GM23338 (cell line): ENCODE data around the gene CDKL1. TPM values are rescaled to one million over a fixed set of nuclear protein-coding genes. Genes with fewer than 3 reads are reported as not detected.

Experiments
- ATAC-seq: fragments of 200-7000 bp; cut with Tn5 transposase; 3 replicates; pipeline ENCODE4 v1.9.1; 2020
- DNase-seq: peaks from one replicate; pipeline ENCODE4 v3.0.0-alpha.2; 2015; ENCODE audit warnings: low spot score
- H2AFZ ChIP-seq: fragments of 200-600 bp; sonication (generic); 2 replicates; pipeline ENCODE4 v1.8.0; 2016; ENCODE audit warnings: antibody characterized with exemption, mild to moderate bottlenecking, moderate library complexity
- H3F3A ChIP-seq: fragments of 200-600 bp; sonication (generic); replicated peaks from 2 replicates; pipeline ENCODE4 v1.8.0; 2017; ENCODE audit warnings: antibody characterized with exemption, mixed run types, low read depth
- H3K27ac ChIP-seq: fragments of 200-600 bp; sonication (generic); 2 replicates; pipeline ENCODE4 v1.6.1; 2016; ENCODE audit warnings: low read depth
- H3K27me3 ChIP-seq: fragments of 200-600 bp; sonication (generic); 2 replicates; pipeline ENCODE4 v1.8.0; 2016; ENCODE audit warnings: mild to moderate bottlenecking, mixed run types, moderate library complexity; ENCODE audit not compliant: insufficient read depth
- H3K36me3 ChIP-seq: fragments of 200-600 bp; sonication (generic); 2 replicates; pipeline ENCODE4 v1.8.0; 2016; ENCODE audit warnings: mild to moderate bottlenecking; ENCODE audit not compliant: insufficient read depth
- H3K4me1 ChIP-seq: fragments of 200-600 bp; sonication (generic); 2 replicates; pipeline ENCODE4 v1.8.0; 2016; ENCODE audit warnings: mild to moderate bottlenecking, moderate library complexity; ENCODE audit not compliant: insufficient read depth
- H3K4me2 ChIP-seq: fragments of 200-600 bp; sonication (generic); 2 replicates; pipeline ENCODE4 v1.7.1; 2017; ENCODE audit warnings: mixed run types
- H3K4me3 ChIP-seq: fragments of 200-600 bp; sonication (generic); 2 replicates; pipeline ENCODE4 v1.6.1; 2016; ENCODE audit warnings: mixed run types
- H3K79me2 ChIP-seq: fragments of 200-600 bp; sonication (generic); replicated peaks from 2 replicates; pipeline ENCODE4 v1.8.0; 2017; ENCODE audit warnings: mild to moderate bottlenecking; ENCODE audit not compliant: insufficient read depth
- H3K9me2 ChIP-seq: fragments of 200-600 bp; sonication (generic); 2 replicates; pipeline ENCODE4 v1.8.0; 2017; ENCODE audit not compliant: insufficient read depth
- H4K20me1 ChIP-seq: fragments of 200-600 bp; sonication (generic); replicated peaks from 2 replicates; pipeline ENCODE4 v1.8.0; 2017; ENCODE audit warnings: mild to moderate bottlenecking; ENCODE audit not compliant: insufficient read depth
- H3K27ac Mint-ChIP-seq: 2 replicates; pipeline ENCODE4 v1.8.0; 2020; ENCODE audit warnings: inconsistent platforms, mild to moderate bottlenecking, moderate library complexity, mixed read lengths
- H3K27me3 Mint-ChIP-seq: 3 replicates; pipeline ENCODE4 v1.8.0; 2022; ENCODE audit warnings: low read depth, mild to moderate bottlenecking, moderate library complexity, mixed read lengths, inconsistent platforms; ENCODE audit not compliant: insufficient read depth, poor library complexity
- H3K36me3 Mint-ChIP-seq: 3 replicates; pipeline ENCODE4 v1.8.0; 2021; ENCODE audit warnings: low read depth, mild to moderate bottlenecking, inconsistent platforms, moderate library complexity, mixed read lengths
- H3K4me1 Mint-ChIP-seq: 3 replicates; pipeline ENCODE4 v1.8.0; 2020; ENCODE audit warnings: mild to moderate bottlenecking, inconsistent platforms, mixed read lengths
- H3K4me3 Mint-ChIP-seq: 3 replicates; pipeline ENCODE4 v1.8.0; 2021; ENCODE audit warnings: moderate library complexity, mild to moderate bottlenecking, inconsistent platforms, mixed read lengths
- H3K9me3 Mint-ChIP-seq: 3 replicates; pipeline ENCODE4 v1.8.0; 2020; ENCODE audit warnings: moderate library complexity, mild to moderate bottlenecking, inconsistent platforms, mixed read lengths
- CREB1 ChIP-seq: fragments of 250-450 bp; sonication (Bioruptor Pico); IDR thresholded peaks from 2 replicates; pipeline ENCODE4 v1.5.0; 2020; ENCODE audit warnings: low read depth, mild to moderate bottlenecking, moderate library complexity
- EZH2 ChIP-seq: fragments of 200-600 bp; sonication (generic); IDR thresholded peaks from one replicate; pipeline ENCODE4 v1.8.0; 2017; ENCODE audit warnings: antibody characterized with exemption, mild to moderate bottlenecking, low read depth; ENCODE audit not compliant: unreplicated experiment
- EZH2phosphoT487 ChIP-seq: fragments of 200-600 bp; sonication (generic); IDR thresholded peaks from one replicate; pipeline ENCODE4 v1.8.1; 2018; ENCODE audit warnings: antibody characterized with exemption; ENCODE audit not compliant: unreplicated experiment
- JUNB ChIP-seq: IDR thresholded peaks from one replicate; pipeline ENCODE4 v1.6.1; 2016; ENCODE audit warnings: antibody characterized with exemption; ENCODE audit not compliant: unreplicated experiment
- NANOG ChIP-seq: IDR thresholded peaks from 2 replicates; pipeline ENCODE4 v1.6.1; 2016; ENCODE audit warnings: antibody characterized with exemption, borderline replicate concordance
- POLR2AphosphoS5 ChIP-seq: IDR thresholded peaks from 2 replicates; pipeline ENCODE4 v1.6.1; 2016; ENCODE audit warnings: antibody characterized with exemption, low read depth
- REST ChIP-seq: IDR thresholded peaks from one replicate; pipeline ENCODE4 v1.6.1; 2018; ENCODE audit warnings: antibody characterized with exemption; ENCODE audit not compliant: unreplicated experiment
- STAT1 ChIP-seq: IDR thresholded peaks from one replicate; pipeline ENCODE4 v1.6.1; 2016; ENCODE audit warnings: antibody characterized with exemption; ENCODE audit not compliant: unreplicated experiment
- ZNF114 ChIP-seq: fragments of 250-450 bp; sonication (Bioruptor Pico); IDR thresholded peaks from 2 replicates; pipeline ENCODE4 v1.5.0; 2020; ENCODE audit warnings: mild to moderate bottlenecking, moderate library complexity
- ZNF331 ChIP-seq: fragments of 250-450 bp; sonication (Bioruptor Pico); IDR thresholded peaks from 2 replicates; pipeline ENCODE4 v1.5.0; 2020; ENCODE audit warnings: low read depth, mild to moderate bottlenecking, moderate library complexity
- polyA plus RNA-seq: library from polyadenylated mRNA; unstranded; fragments of >200 nt; fragmentation: Nextera tagmentation; extraction: Ambion mirVana; gene quantifications from 2 replicates; pipeline ENCODE4 v1.2.1, GENCODE V29; 2016
- total RNA-seq: library from RNA; depleted of rRNA; stranded (reverse); fragments of >200 nt; shearing (Covaris generic); gene quantifications from 2 replicates; pipeline ENCODE4 v1.2.3, GENCODE V29; 2014
- TF ChIP-seq, protein P1 (sequence below): IDR thresholded peaks from 2 replicates; pipeline ENCODE4 v1.6.1; 2016; ENCODE audit warnings: antibody characterized with exemption
- TF ChIP-seq, protein P2 (sequence below), 2 experiments: fragments of 200-600 bp in 1 of 2; sonication (generic) in 1 of 2; conservative IDR thresholded peaks; 2 replicates each; pipeline versions ENCODE4 v1.5.1 to v1.6.1; 2016 to 2017; ENCODE audit warnings: antibody characterized with exemption in 2 of 2, low read depth in 2 of 2, mild to moderate bottlenecking in 2 of 2, moderate library complexity in 1 of 2
- TF ChIP-seq, protein P3 (sequence below): fragments of 250-450 bp; sonication (Bioruptor Pico); IDR thresholded peaks from 2 replicates; pipeline ENCODE4 v1.5.0; 2020; ENCODE audit warnings: mild to moderate bottlenecking, moderate library complexity

CDKL1 gene
- total and polyA plus RNA-seq, 2 experiments from 2014 or later, result 0.52 TPM

DNA sequence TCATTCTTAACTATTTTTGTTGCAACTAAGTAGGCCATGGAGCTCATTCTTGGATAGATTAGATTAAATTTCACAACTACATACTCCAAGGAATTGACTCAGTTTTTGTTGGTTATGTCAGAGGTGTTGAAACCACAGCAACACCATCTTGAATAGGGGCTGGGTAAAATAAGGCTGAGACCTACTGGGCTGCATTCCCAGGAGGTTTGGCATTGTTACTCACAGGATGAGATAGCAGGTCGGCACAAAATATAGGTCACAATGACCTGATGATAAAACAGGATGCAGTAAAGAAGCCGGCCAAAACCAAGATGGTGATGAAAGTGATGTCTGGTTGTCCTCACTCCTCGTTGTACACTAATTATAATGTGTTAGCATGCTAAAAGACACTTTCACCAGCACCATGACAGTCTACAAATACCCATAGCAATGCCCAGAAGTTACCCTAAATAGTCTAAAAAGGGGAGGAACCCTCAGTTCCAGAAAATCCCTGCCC lies 63.6 kb downstream of the CDKL1 start:
- no peaks in the 10 kb centered on the region for H3F3A ChIP-seq
- ATAC-seq, result no peak
- peak overlapping the region; percentile 51; the same call in 1 of the 2 replicates for H3K27ac ChIP-seq
- H2AFZ ChIP-seq, result no peak overlapping the region
- H3K9me3 Mint-ChIP-seq, result no peaks in the 10 kb centered on the region
- H3K9me2 ChIP-seq, result no peaks in the 10 kb centered on the region
- no peaks in the 10 kb centered on the region; the same call in 2 of the 3 replicates for H3K36me3 Mint-ChIP-seq
- H3K4me1 ChIP-seq, result peaks cover 26% of the 10 kb centered on the region
- H3K79me2 ChIP-seq, result no peaks in the 10 kb centered on the region
- H4K20me1 ChIP-seq, result no peaks in the 10 kb centered on the region
- DNase-seq, result peak; percentile 20
- H3K27ac Mint-ChIP-seq, result no peak overlapping the region
- peaks cover 4% of the 10 kb centered on the region for H3K27me3 Mint-ChIP-seq
- H3K4me2 ChIP-seq, result no peak overlapping the region
- H3K4me1 Mint-ChIP-seq, result peaks cover 28% of the 10 kb centered on the region
- H3K4me3 Mint-ChIP-seq, result no peak overlapping the region
- no peaks in the 10 kb centered on the region for H3K36me3 ChIP-seq
- H3K27me3 ChIP-seq, result no peaks in the 10 kb centered on the region
- H3K4me3 ChIP-seq, result no peak overlapping the region
- TF ChIP-seq EZH2phosphoT487, result no peak
- no peak for TF ChIP-seq CREB1 (CRISPR knock-in tag)
- TF ChIP-seq, protein P1, sequence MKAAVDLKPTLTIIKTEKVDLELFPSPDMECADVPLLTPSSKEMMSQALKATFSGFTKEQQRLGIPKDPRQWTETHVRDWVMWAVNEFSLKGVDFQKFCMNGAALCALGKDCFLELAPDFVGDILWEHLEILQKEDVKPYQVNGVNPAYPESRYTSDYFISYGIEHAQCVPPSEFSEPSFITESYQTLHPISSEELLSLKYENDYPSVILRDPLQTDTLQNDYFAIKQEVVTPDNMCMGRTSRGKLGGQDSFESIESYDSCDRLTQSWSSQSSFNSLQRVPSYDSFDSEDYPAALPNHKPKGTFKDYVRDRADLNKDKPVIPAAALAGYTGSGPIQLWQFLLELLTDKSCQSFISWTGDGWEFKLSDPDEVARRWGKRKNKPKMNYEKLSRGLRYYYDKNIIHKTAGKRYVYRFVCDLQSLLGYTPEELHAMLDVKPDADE, result no peak
- TF ChIP-seq STAT1, result no peak
- TF ChIP-seq, protein P2, sequence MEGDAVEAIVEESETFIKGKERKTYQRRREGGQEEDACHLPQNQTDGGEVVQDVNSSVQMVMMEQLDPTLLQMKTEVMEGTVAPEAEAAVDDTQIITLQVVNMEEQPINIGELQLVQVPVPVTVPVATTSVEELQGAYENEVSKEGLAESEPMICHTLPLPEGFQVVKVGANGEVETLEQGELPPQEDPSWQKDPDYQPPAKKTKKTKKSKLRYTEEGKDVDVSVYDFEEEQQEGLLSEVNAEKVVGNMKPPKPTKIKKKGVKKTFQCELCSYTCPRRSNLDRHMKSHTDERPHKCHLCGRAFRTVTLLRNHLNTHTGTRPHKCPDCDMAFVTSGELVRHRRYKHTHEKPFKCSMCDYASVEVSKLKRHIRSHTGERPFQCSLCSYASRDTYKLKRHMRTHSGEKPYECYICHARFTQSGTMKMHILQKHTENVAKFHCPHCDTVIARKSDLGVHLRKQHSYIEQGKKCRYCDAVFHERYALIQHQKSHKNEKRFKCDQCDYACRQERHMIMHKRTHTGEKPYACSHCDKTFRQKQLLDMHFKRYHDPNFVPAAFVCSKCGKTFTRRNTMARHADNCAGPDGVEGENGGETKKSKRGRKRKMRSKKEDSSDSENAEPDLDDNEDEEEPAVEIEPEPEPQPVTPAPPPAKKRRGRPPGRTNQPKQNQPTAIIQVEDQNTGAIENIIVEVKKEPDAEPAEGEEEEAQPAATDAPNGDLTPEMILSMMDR (conservative IDR thresholded peaks at IDR 0.05; ENCODE audit: low read depth in 2 of 2), result no peak
- no peak for TF ChIP-seq REST
- no peak for TF ChIP-seq EZH2
- TF ChIP-seq JUNB, result no peak
- TF ChIP-seq ZNF114 (CRISPR knock-in tag), result no peak
- no peak for TF ChIP-seq POLR2AphosphoS5
- TF ChIP-seq, protein P3, sequence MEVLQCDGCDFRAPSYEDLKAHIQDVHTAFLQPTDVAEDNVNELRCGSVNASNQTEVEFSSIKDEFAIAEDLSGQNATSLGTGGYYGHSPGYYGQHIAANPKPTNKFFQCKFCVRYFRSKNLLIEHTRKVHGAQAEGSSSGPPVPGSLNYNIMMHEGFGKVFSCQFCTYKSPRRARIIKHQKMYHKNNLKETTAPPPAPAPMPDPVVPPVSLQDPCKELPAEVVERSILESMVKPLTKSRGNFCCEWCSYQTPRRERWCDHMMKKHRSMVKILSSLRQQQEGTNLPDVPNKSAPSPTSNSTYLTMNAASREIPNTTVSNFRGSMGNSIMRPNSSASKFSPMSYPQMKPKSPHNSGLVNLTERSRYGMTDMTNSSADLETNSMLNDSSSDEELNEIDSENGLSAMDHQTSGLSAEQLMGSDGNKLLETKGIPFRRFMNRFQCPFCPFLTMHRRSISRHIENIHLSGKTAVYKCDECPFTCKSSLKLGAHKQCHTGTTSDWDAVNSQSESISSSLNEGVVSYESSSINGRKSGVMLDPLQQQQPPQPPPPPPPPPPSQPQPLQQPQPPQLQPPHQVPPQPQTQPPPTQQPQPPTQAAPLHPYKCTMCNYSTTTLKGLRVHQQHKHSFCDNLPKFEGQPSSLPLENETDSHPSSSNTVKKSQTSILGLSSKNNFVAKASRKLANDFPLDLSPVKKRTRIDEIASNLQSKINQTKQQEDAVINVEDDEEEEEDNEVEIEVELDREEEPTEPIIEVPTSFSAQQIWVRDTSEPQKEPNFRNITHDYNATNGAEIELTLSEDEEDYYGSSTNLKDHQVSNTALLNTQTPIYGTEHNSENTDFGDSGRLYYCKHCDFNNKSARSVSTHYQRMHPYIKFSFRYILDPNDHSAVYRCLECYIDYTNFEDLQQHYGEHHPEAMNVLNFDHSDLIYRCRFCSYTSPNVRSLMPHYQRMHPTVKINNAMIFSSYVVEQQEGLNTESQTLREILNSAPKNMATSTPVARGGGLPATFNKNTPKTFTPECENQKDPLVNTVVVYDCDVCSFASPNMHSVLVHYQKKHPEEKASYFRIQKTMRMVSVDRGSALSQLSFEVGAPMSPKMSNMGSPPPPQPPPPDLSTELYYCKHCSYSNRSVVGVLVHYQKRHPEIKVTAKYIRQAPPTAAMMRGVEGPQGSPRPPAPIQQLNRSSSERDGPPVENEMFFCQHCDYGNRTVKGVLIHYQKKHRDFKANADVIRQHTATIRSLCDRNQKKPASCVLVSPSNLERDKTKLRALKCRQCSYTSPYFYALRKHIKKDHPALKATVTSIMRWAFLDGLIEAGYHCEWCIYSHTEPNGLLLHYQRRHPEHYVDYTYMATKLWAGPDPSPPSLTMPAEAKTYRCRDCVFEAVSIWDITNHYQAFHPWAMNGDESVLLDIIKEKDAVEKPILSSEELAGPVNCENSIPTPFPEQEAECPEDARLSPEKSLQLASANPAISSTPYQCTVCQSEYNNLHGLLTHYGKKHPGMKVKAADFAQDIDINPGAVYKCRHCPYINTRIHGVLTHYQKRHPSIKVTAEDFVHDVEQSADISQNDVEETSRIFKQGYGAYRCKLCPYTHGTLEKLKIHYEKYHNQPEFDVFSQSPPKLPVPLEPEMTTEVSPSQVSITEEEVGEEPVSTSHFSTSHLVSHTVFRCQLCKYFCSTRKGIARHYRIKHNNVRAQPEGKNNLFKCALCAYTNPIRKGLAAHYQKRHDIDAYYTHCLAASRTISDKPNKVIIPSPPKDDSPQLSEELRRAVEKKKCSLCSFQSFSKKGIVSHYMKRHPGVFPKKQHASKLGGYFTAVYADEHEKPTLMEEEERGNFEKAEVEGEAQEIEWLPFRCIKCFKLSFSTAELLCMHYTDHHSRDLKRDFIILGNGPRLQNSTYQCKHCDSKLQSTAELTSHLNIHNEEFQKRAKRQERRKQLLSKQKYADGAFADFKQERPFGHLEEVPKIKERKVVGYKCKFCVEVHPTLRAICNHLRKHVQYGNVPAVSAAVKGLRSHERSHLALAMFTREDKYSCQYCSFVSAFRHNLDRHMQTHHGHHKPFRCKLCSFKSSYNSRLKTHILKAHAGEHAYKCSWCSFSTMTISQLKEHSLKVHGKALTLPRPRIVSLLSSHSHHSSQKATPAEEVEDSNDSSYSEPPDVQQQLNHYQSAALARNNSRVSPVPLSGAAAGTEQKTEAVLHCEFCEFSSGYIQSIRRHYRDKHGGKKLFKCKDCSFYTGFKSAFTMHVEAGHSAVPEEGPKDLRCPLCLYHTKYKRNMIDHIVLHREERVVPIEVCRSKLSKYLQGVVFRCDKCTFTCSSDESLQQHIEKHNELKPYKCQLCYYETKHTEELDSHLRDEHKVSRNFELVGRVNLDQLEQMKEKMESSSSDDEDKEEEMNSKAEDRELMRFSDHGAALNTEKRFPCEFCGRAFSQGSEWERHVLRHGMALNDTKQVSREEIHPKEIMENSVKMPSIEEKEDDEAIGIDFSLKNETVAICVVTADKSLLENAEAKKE (CRISPR knock-in tag), result no peak
- TF ChIP-seq NANOG, result no peak
- TF ChIP-seq ZNF331 (CRISPR knock-in tag), result no peak
